GM21576 (cell line): ENCODE data around the gene TDRD6.

Source experiments
- ATAC-seq: cut with Tn5 transposase; IDR thresholded peaks from one replicate; pipeline ENCODE4 v1.9.1; 2021; ENCODE audit warnings: mild to moderate bottlenecking, moderate library complexity; ENCODE audit not compliant: unreplicated experiment

The TDRD6 gene

DNA sequence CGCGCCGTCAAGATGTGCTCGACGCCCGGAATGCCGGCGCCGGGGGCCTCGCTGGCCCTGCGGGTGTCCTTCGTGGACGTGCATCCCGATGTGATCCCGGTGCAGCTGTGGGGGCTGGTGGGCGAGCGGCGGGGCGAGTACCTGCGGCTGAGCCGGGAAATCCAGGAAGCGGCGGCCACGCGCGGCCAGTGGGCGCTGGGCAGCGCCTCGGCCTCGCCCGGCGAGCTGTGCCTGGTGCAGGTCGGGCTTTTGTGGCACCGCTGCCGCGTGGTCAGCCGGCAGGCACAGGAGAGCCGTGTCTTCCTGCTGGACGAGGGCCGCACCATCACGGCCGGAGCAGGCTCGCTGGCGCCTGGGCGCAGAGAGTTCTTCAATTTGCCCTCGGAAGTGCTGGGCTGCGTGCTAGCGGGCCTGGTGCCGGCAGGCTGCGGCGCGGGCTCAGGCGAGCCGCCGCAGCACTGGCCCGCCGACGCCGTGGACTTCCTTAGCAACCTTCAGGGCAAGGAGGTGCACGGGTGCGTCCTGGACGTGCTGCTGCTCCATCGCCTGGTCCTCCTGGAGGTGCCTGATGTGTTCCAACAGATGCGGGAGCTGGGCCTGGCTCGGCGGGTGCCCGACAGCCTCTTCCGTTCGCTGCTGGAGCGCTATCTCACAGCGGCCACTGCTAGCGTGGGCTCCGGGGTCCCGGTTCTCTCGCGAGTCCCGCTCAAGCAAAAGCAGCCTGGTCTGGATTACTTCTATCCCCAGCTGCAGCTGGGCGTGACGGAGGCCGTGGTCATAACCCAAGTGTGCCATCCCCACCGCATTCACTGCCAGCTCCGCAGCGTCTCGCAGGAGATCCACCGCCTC lies 656 bp downstream of the TDRD6 start:
- no peak for ATAC-seq

DNA sequence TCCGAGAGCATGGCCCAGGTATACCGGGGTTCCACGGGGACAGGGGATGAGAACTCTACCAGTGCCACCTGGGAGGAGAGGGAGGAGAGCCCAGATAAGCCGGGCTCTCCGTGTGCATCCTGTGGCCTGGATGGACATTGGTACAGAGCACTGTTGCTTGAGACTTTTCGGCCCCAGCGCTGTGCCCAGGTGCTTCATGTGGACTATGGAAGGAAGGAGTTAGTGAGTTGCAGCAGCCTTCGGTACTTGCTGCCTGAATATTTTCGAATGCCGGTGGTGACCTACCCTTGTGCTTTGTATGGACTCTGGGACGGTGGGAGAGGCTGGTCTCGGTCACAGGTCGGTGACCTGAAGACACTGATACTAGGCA lies 1.3 kb downstream of the TDRD6 start:
- no peak for ATAC-seq

DNA sequence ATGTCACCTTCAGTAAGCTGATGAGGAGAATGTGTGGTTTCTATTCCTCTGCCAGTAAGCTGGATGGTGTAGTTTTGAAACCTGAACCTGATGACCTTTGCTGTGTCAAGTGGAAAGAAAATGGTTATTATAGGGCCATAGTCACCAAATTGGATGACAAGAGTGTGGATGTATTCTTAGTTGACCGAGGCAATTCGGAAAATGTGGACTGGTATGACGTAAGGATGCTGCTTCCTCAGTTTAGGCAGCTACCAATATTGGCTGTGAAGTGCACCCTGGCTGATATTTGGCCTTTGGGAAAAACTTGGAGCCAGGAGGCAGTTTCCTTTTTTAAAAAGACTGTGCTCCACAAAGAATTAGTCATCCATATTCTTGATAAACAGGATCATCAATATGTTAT lies 2.0 kb downstream of the TDRD6 start:
- ATAC-seq, result no peak

DNA sequence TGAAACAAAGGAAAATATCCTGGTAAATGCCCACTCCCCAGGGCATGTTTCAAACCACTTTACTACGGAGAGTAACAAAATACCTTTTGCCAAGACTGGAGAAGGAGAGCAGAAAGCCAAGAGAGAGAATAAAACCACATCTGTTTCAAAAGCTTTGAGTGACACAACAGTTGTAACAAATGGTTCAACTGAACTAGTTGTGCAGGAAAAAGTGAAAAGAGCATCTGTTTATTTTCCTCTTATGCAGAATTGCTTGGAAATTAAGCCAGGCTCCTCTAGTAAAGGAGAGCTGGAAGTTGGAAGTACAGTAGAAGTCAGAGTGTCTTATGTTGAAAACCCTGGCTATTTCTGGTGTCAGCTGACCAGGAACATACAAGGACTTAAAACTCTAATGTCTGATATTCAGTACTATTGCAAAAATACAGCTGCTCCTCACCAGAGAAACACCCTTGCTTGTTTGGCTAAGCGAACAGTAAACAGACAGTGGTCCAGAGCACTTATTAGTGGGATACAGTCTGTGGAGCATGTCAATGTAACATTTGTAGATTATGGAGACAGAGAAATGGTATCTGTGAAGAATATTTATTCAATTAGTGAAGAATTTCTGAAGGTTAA lies 2.6 kb downstream of the TDRD6 start:
- no peak for ATAC-seq

DNA sequence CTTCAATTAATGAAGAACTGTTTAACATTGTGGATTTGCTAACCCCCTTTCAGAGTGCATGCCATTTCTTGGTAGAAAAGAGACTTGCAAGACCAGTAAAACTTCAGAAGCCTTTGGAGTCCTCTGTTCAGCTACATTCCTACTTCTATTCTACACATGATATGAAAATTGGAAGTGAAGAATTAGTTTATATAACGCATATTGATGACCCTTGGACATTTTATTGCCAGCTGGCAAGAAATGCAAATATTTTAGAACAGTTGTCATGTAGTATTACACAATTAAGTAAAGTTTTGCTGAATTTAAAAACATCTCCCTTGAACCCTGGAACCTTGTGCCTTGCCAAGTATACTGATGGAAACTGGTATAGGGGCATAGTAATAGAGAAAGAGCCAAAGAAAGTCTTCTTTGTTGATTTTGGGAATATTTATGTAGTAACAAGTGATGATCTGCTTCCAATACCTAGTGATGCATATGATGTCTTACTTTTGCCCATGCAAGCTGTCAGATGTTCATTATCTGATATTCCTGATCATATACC lies 3.3 kb downstream of the TDRD6 start:
- ATAC-seq, result no peak

DNA sequence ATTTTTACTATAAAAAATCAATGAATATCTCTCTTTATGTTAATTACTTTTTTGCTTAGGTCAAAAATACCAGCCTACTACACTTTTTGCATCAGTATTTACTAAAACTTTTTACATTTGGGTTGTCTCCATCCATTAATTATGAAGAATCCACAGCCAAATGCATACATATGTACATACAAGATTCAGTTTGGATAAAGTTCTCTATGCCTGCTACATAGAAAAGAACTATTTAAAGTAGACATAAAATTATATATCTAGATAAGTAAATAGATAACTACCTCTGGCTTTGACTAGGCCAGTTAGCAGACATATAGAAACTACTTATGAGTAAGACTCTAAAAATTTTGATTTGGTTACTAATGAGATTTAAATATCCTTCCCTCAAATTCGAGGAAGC lies 12.3 kb downstream of the TDRD6 start:
- ATAC-seq, result no peak

DNA sequence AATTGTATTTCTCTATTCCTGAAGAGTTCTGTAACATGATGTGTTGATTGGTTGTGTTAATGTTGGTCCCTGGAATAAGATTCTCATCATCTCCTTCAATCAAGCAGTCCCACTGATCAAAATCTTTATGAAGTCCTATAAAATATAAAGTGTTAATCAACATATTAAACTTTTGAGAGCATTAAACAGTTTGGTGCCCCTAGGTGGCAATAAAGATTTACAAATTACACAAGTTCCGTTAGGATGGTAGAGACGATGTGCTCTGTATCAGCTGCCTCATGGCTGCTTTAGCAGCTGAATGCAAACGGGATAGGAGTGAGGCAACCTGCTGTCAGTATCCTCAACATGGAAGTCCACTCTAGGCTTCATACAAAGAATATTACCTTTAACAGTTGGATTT lies 16.9 kb downstream of the TDRD6 start:
- ATAC-seq, result no peak

DNA sequence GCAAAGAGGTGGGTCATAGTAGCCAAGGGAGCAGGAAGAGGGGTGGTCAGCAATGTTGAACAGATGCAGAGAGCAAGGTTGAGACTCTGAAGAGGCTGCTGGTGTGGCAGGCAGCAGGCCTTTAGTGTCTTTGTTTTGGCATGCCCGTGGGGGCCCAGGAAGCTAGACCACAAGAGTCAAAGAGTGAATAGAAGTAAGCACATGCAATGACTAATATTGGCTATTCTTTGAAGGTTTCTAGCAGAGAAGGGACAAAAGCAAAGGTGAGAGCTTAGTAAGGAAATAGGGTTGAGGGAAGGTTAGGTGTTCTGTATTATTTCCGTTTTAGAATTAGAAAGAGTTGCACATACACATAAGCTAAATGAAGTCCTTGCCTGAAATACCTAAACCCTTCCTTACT lies 18.8 kb downstream of the TDRD6 start:
- no peak for ATAC-seq

DNA sequence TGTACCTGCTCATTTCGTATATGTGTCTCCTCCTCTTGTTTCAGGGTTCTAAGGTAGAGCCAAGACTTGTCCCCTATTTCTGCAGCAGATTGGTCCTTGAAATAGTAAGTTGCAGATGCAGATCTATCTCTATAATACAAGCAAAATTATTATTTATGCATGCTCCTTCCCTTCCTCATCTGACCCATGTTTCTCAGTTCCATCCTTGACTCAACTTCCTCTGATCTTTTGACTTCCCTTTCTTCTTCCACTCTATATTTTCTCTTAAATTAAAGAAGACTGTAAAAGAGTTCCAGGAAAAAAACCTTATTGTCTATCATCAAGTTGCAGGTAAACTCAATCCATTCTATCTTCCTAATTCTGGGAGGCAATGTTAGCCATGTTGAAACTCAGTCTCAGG lies 23.8 kb downstream of the TDRD6 start:
- ATAC-seq, result no peak

DNA sequence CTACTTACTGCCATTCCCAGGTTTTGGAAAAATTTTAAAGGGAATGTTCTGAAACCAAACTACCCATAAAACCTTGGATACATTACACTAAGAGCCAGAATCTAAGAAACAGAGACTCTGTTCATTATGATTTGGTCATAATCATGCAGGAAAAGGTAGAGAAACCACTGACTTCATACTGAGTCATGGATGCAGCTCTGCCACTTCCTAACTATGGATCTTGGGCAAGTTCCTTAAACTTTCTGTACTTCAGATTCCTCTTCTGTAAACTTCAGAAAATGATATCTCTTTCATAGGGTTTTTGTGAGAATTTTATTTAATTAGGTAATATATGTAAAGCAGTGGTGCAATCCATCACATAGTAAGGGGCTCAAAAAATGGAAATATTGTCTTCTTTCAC lies 27.5 kb downstream of the TDRD6 start:
- ATAC-seq, result no peak

DNA sequence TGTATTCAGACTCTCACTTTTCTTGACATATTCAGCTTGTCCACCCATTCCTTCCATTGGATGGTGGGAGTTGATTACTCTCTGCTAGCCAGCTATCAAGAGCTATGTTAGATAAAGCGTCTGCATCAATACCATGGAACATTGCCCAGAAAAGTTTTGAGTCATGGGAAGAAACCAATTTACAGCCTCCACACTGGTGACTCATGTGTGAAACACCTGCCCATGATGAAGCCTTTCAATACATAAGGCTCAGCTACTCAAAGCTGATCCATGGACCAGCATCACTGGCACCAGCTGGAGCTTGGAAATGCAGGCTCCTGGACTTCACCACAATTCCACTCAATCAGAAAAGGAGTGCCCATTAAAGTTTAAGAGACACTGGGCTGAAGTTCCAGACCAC lies 31.4 kb downstream of the TDRD6 start:
- ATAC-seq, result no peak

DNA sequence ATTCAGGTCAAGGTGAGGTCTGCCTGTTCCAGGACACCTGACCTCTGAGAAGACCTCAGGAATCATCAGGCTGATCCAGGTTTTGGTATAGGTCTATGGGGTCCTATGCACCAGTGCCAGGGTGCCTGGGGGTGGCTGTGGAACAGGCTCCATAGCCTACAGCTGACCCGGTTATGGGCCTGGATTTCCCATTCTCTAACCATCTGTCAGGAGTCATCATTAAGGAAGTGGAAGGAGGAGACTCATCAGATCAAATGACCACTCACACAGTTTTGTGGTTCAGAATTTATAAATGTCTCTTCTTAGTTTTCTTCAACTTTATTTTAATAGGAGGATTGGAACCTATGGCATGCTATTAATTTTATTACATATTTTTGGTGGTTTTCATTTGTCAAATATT lies 32.7 kb downstream of the TDRD6 start:
- no peak for ATAC-seq

DNA sequence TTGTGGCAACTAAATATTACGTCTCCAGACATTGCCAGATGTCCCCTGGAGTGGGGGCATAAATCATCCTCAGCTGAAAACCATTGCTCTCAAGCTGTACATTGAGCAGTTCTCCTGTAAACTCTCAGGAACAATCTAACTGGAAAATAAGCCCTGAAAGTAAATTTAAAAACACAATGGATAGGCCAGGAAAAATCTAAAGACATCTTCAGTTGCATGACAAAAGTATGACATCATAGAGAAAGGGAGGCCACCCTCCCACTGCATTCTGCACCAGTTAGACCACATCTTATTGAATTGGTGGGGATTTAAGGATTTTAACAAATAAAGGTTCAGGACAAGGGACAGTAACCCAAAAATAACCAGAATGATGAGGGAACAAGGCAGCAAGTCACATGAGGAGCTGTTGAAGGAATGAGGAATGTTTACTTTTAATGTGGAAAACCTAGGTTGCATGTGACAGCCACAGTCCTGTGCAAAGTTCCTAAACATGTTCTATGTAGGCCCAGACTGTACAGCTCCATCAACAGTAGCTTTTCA lies 42.2 kb downstream of the TDRD6 start:
- no peak for ATAC-seq

DNA sequence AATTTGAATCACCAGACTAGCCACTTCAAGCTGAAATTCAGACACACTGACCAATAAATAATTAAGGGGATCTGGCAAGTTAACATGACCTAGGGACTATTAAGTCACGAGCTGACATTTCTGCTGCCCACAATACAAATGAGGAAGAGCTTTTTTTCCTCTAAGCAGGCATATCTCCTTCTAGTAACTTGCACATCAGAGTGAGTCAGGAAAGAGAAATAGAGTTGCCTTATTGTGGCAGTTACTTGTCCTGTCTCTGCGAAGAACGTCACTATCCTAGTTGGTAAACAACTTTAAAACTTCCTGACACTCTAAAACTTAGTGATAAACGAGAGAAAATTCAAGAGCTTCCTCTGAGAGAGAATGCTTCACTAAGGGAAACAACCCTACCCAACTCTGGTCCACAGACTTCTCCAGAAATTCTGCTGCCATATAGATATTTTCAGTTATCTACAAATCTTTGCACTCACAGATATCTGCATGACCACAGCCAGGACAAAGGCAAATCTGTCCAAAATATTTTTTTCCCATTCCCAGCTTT lies 43.3 kb downstream of the TDRD6 start:
- ATAC-seq, result no peak

DNA sequence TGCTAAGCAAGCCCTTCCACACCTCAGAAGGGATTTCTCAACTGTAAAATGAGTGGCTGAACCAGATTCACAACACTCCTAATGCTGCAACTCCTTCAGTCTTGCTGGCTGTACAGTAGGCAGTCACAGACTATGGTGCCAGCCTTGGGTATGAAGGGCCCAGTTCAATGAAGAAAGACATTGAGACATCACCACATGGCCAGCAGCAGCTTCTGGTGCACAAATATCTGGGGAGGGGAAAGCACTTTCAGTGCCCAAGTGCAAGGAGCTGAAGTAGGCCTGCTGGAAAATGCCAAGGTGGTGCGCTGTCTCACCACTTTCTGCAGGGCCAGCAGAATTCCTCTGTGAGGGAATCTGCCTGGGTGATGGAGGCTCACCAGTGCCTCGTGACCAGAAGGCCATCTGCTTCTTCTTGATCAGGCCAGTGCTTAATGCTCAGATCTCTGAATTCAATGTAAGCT lies 45.7 kb downstream of the TDRD6 start:
- ATAC-seq, result no peak

DNA sequence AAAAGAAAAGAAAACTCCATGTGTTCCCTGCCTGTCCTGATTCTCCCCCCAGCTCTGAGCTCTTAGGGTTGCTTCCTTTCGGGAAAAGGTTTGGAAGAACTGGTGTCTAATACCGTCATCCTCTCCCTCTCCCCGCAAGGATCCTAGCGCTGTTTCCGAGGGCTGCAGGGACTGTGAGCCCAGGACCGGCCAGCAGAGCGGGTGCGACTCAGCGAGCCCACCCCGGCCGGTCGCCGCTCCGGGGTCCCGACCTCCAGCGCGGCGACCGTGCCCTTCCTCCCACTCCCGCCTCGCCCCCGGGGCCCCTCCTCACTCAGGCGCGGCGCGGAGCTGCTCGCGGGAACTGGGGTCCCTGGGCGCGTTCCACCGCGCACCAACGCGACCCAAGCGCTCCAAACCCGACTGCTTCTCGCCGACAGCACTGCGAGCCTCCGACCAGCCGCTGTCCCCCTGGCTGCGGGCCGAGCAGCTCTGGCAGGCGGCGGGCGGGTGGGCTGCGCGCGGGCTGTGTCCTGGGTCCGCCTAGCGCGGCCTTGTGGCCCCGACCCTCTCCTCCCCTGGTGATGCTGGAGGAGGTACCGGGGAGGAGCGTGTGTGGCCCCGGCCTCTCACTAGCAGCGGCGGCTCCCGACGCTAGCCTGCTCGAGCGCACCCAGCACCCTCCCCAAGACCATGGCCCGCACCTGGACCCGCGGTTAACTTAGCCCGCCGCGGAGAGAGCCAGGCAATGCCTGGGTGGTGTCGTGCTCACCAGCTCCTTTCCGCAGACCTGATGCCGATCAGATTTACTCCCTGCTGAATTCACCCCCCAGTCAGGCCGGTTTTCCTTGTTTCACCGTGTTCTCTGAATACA lies 47.4 kb downstream of the TDRD6 start, which contains the start of gene PLA2G7:
Gene PLA2G7 (minus strand): TSS at position 509 of the 853 bp plus-strand sequence. CDS start 12,484 bp downstream, outside the sequence.
- no peak for ATAC-seq

DNA sequence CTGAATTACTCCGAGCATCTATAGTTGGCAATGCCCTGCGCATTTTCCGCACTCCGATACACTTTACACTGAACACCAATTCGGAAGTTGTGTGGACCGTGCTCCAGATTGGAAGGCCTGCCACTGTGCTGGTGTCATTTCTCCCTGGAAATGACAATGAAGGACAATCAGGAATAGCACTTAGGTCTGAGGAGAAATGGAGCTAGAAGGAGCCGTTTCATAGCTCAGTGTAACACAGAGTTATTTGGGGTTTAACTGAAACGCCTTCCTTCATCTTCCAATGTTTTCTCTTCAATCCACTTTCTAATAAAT lies 48.0 kb downstream of the TDRD6 start:
- no peak for ATAC-seq

DNA sequence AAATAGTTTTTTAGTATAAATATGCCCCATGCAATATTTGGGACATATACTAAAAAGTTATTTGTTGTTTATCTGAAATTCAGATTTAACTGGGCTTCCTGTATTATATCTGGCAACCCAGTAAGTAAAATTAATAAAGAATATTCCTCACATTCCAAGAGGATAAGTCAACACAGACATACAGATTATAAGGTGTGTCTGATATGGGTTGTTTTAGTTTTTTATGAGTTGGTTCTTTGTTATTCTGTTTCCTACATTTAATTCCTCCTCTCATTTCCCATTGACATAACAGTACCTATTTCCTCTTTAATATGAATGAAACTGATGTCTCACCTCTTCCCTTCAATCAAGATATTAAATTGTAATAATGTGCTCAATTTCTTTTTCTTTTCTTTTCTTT lies 49.2 kb downstream of the TDRD6 start:
- ATAC-seq, result no peak

DNA sequence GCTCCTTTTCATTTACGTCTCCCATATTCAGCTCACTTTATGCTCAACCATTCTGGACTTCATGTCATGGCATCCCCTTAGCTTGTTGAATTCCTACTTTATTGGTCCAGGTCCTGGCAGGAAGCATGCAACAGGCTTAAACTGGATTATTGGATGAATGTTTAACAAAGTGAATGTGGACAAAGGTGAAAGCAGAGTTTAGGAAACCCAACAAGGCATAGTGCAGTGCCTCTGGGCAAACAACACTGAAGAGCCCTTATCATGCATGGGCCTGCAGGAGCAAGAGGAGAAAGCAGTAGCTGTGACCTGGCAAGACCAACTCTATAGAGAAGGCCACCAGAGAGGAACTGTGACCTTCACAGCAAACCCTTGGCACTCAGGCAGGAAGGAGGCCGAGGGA lies 53.8 kb downstream of the TDRD6 start:
- ATAC-seq, result no peak

DNA sequence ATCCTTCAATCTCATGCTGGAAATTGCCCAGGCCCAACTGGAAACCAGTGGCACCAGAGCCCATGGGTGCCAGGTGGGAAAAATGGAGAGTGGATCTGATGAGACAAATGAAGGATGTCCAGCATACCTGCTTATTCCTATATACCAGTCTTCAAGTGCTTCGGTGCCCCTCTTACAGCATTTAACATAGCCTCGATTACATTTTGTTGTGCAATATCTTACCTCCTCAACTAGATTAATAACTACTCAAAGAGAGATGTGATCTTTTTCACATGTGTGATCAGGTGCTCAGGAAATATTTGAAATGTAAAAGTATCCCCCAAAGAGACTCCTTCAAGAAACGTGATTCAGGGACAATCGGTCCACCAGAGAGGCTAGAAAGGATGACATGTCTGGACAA lies 54.2 kb downstream of the TDRD6 start:
- ATAC-seq, result no peak
